Activated T-cell treated with anti-CD3 and anti-CD28 coated beads, Interleukin-2, amount 50 U/mL, for 4 hours (primary cell): ENCODE measurements around the gene NPIPB2. TPM values are rescaled to one million over a fixed set of nuclear protein-coding genes. Genes with fewer than 3 reads are reported as not detected.
"Not testable (repeated sequence)": the region's sequence is repeated elsewhere in the genome, so short reads cannot be mapped to it uniquely, and the experiment has no call there.

Experiments
- ATAC-seq, 2 donors: fragments of 200-7000 bp; cut with Tn5 transposase; one replicate each; pipeline ENCODE4 v1.10.0; 2021
- DNase-seq: peaks from one replicate; pipeline ENCODE4 v3.0.0-alpha.2; 2020
- H3K27me3 Mint-ChIP-seq: one replicate; pipeline ENCODE4 v1.8.0; 2021; ENCODE audit warnings: low read depth, mixed read lengths
- H3K36me3 Mint-ChIP-seq: one replicate; pipeline ENCODE4 v1.8.0; 2022; ENCODE audit warnings: mixed read lengths; ENCODE audit not compliant: insufficient read depth
- H3K4me1 Mint-ChIP-seq: one replicate; pipeline ENCODE4 v1.8.0; 2021; ENCODE audit warnings: low read depth, mixed read lengths
- H3K4me3 Mint-ChIP-seq: one replicate; pipeline ENCODE4 v1.8.0; 2021; ENCODE audit warnings: mild to moderate bottlenecking, moderate library complexity, mixed read lengths
- H3K9me3 Mint-ChIP-seq: one replicate; pipeline ENCODE4 v1.8.0; 2021; ENCODE audit warnings: mixed read lengths
- total RNA-seq, 3 donors: library from RNA; stranded (reverse); gene quantifications; one replicate each; pipeline ENCODE4 v1.2.1, GENCODE V29; 2021

Gene NPIPB2
- total RNA-seq, 3 donors from 2014 or later, result 4.3 to 11.7 (median 6.2) TPM

DNA sequence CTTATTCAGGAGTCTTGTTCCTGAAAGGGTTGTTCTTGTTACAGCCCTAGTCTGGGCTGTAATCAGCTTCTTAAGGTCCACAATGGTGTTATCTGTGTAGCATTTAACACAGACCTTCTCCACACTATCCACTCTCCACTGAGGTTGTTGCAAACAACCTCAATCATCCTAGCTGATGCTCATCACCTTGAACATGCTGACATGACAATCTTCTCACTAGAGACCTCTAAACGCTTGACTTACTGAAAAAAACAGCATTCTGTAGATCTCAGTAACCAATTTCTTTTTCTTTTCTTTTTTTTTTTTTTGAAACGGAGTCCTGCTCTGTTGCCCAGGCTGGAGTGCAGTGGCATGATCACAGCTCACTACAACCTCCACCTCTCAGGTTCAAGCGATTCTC lies 26.7 kb upstream of the NPIPB2 start:
- H3K4me3 Mint-ChIP-seq, result no peak overlapping the region
- H3K4me1 Mint-ChIP-seq, result no peaks in the 10 kb centered on the region
- no peaks in the 10 kb centered on the region for H3K27me3 Mint-ChIP-seq
- no peaks in the 10 kb centered on the region for H3K9me3 Mint-ChIP-seq
- ATAC-seq (no peak), DNase-seq (no peak)
- no peaks in the 10 kb centered on the region for H3K36me3 Mint-ChIP-seq

DNA sequence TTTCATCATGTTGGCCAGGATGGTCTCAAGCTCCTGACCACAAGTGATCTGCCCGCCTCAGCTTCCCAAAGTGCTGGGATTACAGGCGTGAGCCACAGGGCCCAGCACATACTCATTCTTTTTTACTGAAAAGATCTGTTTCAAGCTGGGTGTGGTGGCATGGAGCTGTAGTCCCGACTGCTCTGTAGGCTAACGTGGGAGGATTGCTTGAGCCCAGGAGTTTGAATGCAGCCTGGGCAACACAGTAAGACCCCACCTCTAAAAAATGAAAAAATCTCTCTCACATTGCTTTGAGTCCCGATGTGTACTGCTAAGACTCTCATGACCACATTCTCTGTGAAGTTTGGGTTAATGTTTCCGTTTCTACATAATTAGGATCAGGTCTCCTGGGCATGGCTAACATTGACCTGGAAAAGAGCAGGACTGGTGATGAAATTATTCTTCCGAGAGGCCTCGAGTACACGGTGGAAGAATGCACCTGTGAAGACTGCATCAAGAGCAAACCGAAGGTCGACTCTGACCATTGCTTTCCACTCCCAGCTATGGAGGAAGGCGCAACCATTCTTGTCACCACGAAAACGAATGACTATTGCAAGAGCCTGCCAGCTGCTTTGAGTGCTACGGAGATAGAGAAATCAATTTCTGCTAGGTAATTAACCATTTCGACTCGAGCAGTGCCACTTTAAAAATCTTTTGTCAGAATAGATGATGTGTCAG lies 25.5 kb upstream of the NPIPB2 start:
- H3K4me3 Mint-ChIP-seq, result no peak overlapping the region
- ATAC-seq, result no peak

GRCh38 chr16:11966173-11966572 lies 24.3 kb upstream of the NPIPB2 start:
- Mint-ChIP-seq H3K4me3 (no peak overlapping the region), H3K27me3 (peaks cover 2% of the 10 kb centered on the region), H3K4me1 (no peaks in the 10 kb centered on the region), H3K9me3 (no peaks in the 10 kb centered on the region), H3K36me3 (no peaks in the 10 kb centered on the region)
- DNase-seq (no peak), ATAC-seq (no peak)

More for the DNA sequence above, 25.5 kb upstream of the NPIPB2 start:
- DNase-seq, result no peak
- no peaks in the 10 kb centered on the region for H3K4me1 Mint-ChIP-seq
- H3K27me3 Mint-ChIP-seq, result no peaks in the 10 kb centered on the region
- H3K9me3 Mint-ChIP-seq, result no peaks in the 10 kb centered on the region
- no peaks in the 10 kb centered on the region for H3K36me3 Mint-ChIP-seq

- DNase-seq (no peak), ATAC-seq (no peak)
- H3K9me3 Mint-ChIP-seq, result no peaks in the 10 kb centered on the region
- H3K27me3 Mint-ChIP-seq, result peaks cover 2% of the 10 kb centered on the region
- no peaks in the 10 kb centered on the region for H3K36me3 Mint-ChIP-seq
- H3K4me1 Mint-ChIP-seq, result no peaks in the 10 kb centered on the region
- H3K4me3 Mint-ChIP-seq, result no peak within 1 kb of the TSS
These were observed 23.1 kb upstream of the NPIPB2 start, which contains the start of gene TNFRSF17 for GRCh38 chr16:11964761-11965551. Gene TNFRSF17, plus strand, starts transcription at chr16:11965210. Its CDS starts 115 bp downstream, at chr16:11965325.

GRCh38 chr16:11963706-11964105 lies 21.9 kb upstream of the NPIPB2 start:
- H3K9me3 Mint-ChIP-seq, result no peaks in the 10 kb centered on the region
- no peak for ATAC-seq
- H3K36me3 Mint-ChIP-seq, result no peaks in the 10 kb centered on the region
- no peak for DNase-seq
- H3K4me3 Mint-ChIP-seq, result no peak overlapping the region
- H3K4me1 Mint-ChIP-seq, result no peaks in the 10 kb centered on the region
- peaks cover 2% of the 10 kb centered on the region for H3K27me3 Mint-ChIP-seq

GRCh38 chr16:11962978-11963377 lies 21.1 kb upstream of the NPIPB2 start:
- not testable (repeated sequence) for ATAC-seq, DNase-seq, H3K9me3 Mint-ChIP-seq, H3K4me3 Mint-ChIP-seq, H3K4me1 Mint-ChIP-seq, H3K36me3 Mint-ChIP-seq, H3K27me3 Mint-ChIP-seq

- not testable (repeated sequence) for H3K9me3 Mint-ChIP-seq, H3K27me3 Mint-ChIP-seq, DNase-seq, H3K4me3 Mint-ChIP-seq, H3K36me3 Mint-ChIP-seq, ATAC-seq, H3K4me1 Mint-ChIP-seq
These were observed 20.6 kb upstream of the NPIPB2 start for GRCh38 chr16:11962457-11962856.

DNA sequence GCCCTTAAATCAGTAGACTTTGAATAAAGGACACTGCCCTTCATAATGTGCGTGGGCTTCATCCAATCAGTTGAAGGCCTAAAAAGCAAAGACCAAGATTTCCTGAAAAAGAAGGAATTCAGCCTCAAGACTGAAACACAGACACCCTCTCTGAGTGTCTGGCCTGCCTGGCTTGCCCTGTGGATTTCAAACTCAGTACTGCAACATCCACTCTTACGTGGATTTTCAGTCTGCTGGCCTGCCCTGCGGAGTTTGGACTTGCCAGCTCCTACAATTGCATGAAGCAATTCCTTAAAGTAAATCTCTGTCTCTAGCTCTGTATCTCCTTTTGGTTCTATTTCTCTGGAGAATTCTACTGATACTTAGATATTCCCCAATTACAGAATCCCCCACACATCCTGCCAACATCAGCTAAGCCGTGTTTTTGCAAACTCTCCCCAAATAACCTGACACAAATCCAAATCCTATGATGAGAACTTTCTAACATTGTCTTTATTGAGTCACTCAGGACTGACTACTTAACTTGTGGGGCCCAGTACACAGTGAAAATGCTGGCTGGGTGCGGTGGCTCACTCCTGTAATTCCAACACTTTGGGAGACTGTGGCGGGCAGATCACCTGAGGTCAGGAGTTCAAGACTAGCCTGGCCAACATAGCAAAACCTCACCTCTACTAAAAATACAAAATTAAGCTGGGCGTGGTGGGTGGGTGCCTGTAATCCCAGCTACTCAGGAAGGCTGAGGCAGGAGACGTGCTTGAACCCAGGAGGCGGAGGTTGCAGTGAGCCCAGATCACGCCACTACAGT lies 15.9 kb upstream of the NPIPB2 start:
- H3K9me3 Mint-ChIP-seq, result no peaks in the 10 kb centered on the region
- H3K27me3 Mint-ChIP-seq, result peaks cover 2% of the 10 kb centered on the region
- H3K4me1 Mint-ChIP-seq, result no peaks in the 10 kb centered on the region
- no peaks in the 10 kb centered on the region for H3K36me3 Mint-ChIP-seq
- ATAC-seq (no peak), DNase-seq (no peak)
- no peak overlapping the region for H3K4me3 Mint-ChIP-seq

GRCh38 chr16:11956558-11956957 lies 14.7 kb upstream of the NPIPB2 start:
- ATAC-seq (no peak), DNase-seq (no peak)
- H3K9me3 Mint-ChIP-seq, result no peaks in the 10 kb centered on the region
- no peaks in the 10 kb centered on the region for H3K27me3 Mint-ChIP-seq
- H3K4me3 Mint-ChIP-seq, result no peak overlapping the region
- H3K4me1 Mint-ChIP-seq, result no peaks in the 10 kb centered on the region
- no peaks in the 10 kb centered on the region for H3K36me3 Mint-ChIP-seq

GRCh38 chr16:11955713-11956123 lies 13.9 kb upstream of the NPIPB2 start:
- Mint-ChIP-seq H3K4me1 (no peaks in the 10 kb centered on the region), H3K27me3 (no peaks in the 10 kb centered on the region), H3K4me3 (no peak overlapping the region), H3K9me3 (no peaks in the 10 kb centered on the region), H3K36me3 (no peaks in the 10 kb centered on the region)
- DNase-seq, result no peak
- ATAC-seq, result no peak

GRCh38 chr16:11953576-11953975 lies 11.7 kb upstream of the NPIPB2 start:
- H3K36me3 Mint-ChIP-seq, H3K4me3 Mint-ChIP-seq, H3K9me3 Mint-ChIP-seq, ATAC-seq, H3K4me1 Mint-ChIP-seq, DNase-seq, H3K27me3 Mint-ChIP-seq: not testable (repeated sequence)

GRCh38 chr16:11950388-11950787 lies 8.5 kb upstream of the NPIPB2 start:
- no peaks in the 10 kb centered on the region for H3K9me3 Mint-ChIP-seq
- H3K4me1 Mint-ChIP-seq, result no peaks in the 10 kb centered on the region
- no peaks in the 10 kb centered on the region for H3K36me3 Mint-ChIP-seq
- no peaks in the 10 kb centered on the region for H3K27me3 Mint-ChIP-seq
- no peak overlapping the region for H3K4me3 Mint-ChIP-seq
- ATAC-seq (no peak), DNase-seq (no peak)

GRCh38 chr16:11949527-11949926 lies 7.7 kb upstream of the NPIPB2 start:
- ATAC-seq, result no peak
- no peak overlapping the region for H3K4me3 Mint-ChIP-seq
- H3K4me1 Mint-ChIP-seq, result no peaks in the 10 kb centered on the region
- H3K36me3 Mint-ChIP-seq, result no peaks in the 10 kb centered on the region
- no peaks in the 10 kb centered on the region for H3K9me3 Mint-ChIP-seq
- H3K27me3 Mint-ChIP-seq, result no peaks in the 10 kb centered on the region
- DNase-seq, result no peak

DNA sequence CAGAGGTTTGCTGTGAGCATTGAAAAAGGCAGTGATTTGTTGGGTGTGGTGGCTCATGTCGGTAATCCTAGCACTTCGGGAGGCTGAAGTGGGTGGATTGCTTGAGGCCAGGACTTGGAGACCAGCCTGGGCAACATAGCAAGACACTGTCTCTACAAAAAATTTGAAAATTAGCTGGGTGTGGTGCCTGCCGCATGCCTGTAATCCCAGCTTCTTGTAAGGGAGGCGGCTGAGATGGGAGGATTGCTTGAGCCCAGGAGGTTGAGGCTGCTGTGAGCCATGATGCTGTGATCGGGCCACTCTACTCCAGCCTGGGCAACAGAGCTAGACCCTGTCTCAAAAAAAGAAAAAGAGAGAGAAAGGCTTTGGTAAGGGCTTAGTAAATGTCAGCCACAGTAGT lies 7.0 kb upstream of the NPIPB2 start:
- no peak for DNase-seq
- Mint-ChIP-seq H3K27me3 (no peaks in the 10 kb centered on the region), H3K4me3 (no peak overlapping the region)

More for the DNA sequence above, 7.0 kb upstream of the NPIPB2 start:
- ATAC-seq, result no peak
- no peaks in the 10 kb centered on the region for H3K9me3 Mint-ChIP-seq
- H3K36me3 Mint-ChIP-seq, result no peaks in the 10 kb centered on the region
- H3K4me1 Mint-ChIP-seq, result no peaks in the 10 kb centered on the region
